ENCODE results near the gene TCERG1L. TPM values are rescaled to one million over a fixed set of nuclear protein-coding genes. Genes with fewer than 3 reads are reported as not detected.

Gene TCERG1L
- total RNA-seq, 1 donor from 2014 or later, result 3.5 TPM

GRCh38 chr10:131088619-131089018 is 222.9 kb downstream of the TCERG1L start:
- Histone ChIP-seq H3K27me3 (ENCODE audit: insufficient read depth, low read length) (no peaks in the 10 kb centered on the region), H3K27ac (ENCODE audit: low read depth, low read length) (no peak overlapping the region), H3K4me2 (ENCODE audit: low read length) (no peak overlapping the region), H3K79me2 (ENCODE audit: insufficient read depth, low read length) (no peaks in the 10 kb centered on the region), H3K9me3 (ENCODE audit: insufficient read depth, low read depth, low read length) (peaks cover 4% of the 10 kb centered on the region), H4K20me1 (ENCODE audit: insufficient read depth, low read length) (no peaks in the 10 kb centered on the region), H3K36me3 (ENCODE audit: insufficient read depth, low read length) (no peaks in the 10 kb centered on the region), H3K4me1 (ENCODE audit: insufficient read depth, low read length) (no peaks in the 10 kb centered on the region), H2AFZ (ENCODE audit: low read depth, low read length) (no peak overlapping the region), H3K4me3 (ENCODE audit: insufficient read depth, low read depth, low read length) (no peak overlapping the region), H3K9ac (ENCODE audit: low read length) (no peak overlapping the region)
- no peak overlapping the region for H3K4me3 Mint-ChIP-seq (ENCODE audit: unreplicated experiment)
- peaks cover 6% of the 10 kb centered on the region for H3K27me3 Mint-ChIP-seq (ENCODE audit: low read depth, unreplicated experiment)
- no peak overlapping the region for H3K27ac Mint-ChIP-seq (ENCODE audit: unreplicated experiment)
- no peaks in the 10 kb centered on the region for H3K4me1 Mint-ChIP-seq (ENCODE audit: low read depth, unreplicated experiment)
- TF ChIP-seq EZH2 (IDR thresholded peaks at IDR 0.05; ENCODE audit: insufficient read depth, low read length), result no peak
- TF ChIP-seq CTCF (IDR thresholded peaks at IDR 0.05; ENCODE audit: insufficient read depth, low read depth, low read length), result no peak
- FAIRE-seq, result no peak
- H3K9me3 Mint-ChIP-seq (ENCODE audit: unreplicated experiment), result peaks cover 11% of the 10 kb centered on the region
- peaks cover 4% of the 10 kb centered on the region for H3K36me3 Mint-ChIP-seq (ENCODE audit: low read depth, unreplicated experiment)
- no peak for DNase-seq (ENCODE audit: low read depth)

GRCh38 chr10:131087464-131088215 is 223.9 kb downstream of the TCERG1L start:
- Histone ChIP-seq H3K4me3 (ENCODE audit: insufficient read depth, low read depth, low read length) (no peak overlapping the region), H3K4me1 (ENCODE audit: insufficient read depth, low read length) (no peaks in the 10 kb centered on the region), H3K27ac (ENCODE audit: low read depth, low read length) (no peak overlapping the region), H3K27me3 (ENCODE audit: insufficient read depth, low read length) (no peaks in the 10 kb centered on the region), H3K79me2 (ENCODE audit: insufficient read depth, low read length) (no peaks in the 10 kb centered on the region), H3K9me3 (ENCODE audit: insufficient read depth, low read depth, low read length) (peaks cover 4% of the 10 kb centered on the region), H3K4me2 (ENCODE audit: low read length) (no peak overlapping the region), H2AFZ (ENCODE audit: low read depth, low read length) (no peak overlapping the region), H4K20me1 (ENCODE audit: insufficient read depth, low read length) (no peaks in the 10 kb centered on the region), H3K9ac (ENCODE audit: low read length) (no peak overlapping the region), H3K36me3 (ENCODE audit: insufficient read depth, low read length) (no peaks in the 10 kb centered on the region)
- Mint-ChIP-seq H3K36me3 (ENCODE audit: low read depth, unreplicated experiment) (peaks cover 4% of the 10 kb centered on the region), H3K4me1 (ENCODE audit: low read depth, unreplicated experiment) (no peaks in the 10 kb centered on the region), H3K4me3 (ENCODE audit: unreplicated experiment) (no peak overlapping the region), H3K9me3 (ENCODE audit: unreplicated experiment) (peaks cover 11% of the 10 kb centered on the region), H3K27ac (ENCODE audit: unreplicated experiment) (no peak overlapping the region), H3K27me3 (ENCODE audit: low read depth, unreplicated experiment) (peaks cover 6% of the 10 kb centered on the region)
- DNase-seq (ENCODE audit: low read depth) (no peak), FAIRE-seq (no peak)
- TF ChIP-seq EZH2 (IDR thresholded peaks at IDR 0.05; ENCODE audit: insufficient read depth, low read length) (no peak), CTCF (IDR thresholded peaks at IDR 0.05; ENCODE audit: insufficient read depth, low read depth, low read length) (no peak)

- no peak overlapping the region for H3K4me3 Mint-ChIP-seq (ENCODE audit: unreplicated experiment)
- peaks cover 8% of the 10 kb centered on the region for H3K9me3 Mint-ChIP-seq (ENCODE audit: unreplicated experiment)
- TF ChIP-seq CTCF (IDR thresholded peaks at IDR 0.05; ENCODE audit: insufficient read depth, low read depth, low read length), result no peak
- no peak for TF ChIP-seq EZH2 (IDR thresholded peaks at IDR 0.05; ENCODE audit: insufficient read depth, low read length)
- no peak overlapping the region for H3K4me3 ChIP-seq (ENCODE audit: insufficient read depth, low read depth, low read length)
- H3K27ac Mint-ChIP-seq (ENCODE audit: unreplicated experiment), result no peak overlapping the region
- FAIRE-seq (no peak), DNase-seq (ENCODE audit: low read depth) (no peak)
- H3K36me3 ChIP-seq (ENCODE audit: insufficient read depth, low read length), result no peaks in the 10 kb centered on the region
- H2AFZ ChIP-seq (ENCODE audit: low read depth, low read length), result no peak overlapping the region
- H3K27ac ChIP-seq (ENCODE audit: low read depth, low read length), result no peak overlapping the region
- H3K9me3 ChIP-seq (ENCODE audit: insufficient read depth, low read depth, low read length), result peaks cover 6% of the 10 kb centered on the region
- H3K9ac ChIP-seq (ENCODE audit: low read length), result no peak overlapping the region
- H3K27me3 ChIP-seq (ENCODE audit: insufficient read depth, low read length), result no peaks in the 10 kb centered on the region
- H3K4me2 ChIP-seq (ENCODE audit: low read length), result no peak overlapping the region
- H4K20me1 ChIP-seq (ENCODE audit: insufficient read depth, low read length), result no peaks in the 10 kb centered on the region
- H3K36me3 Mint-ChIP-seq (ENCODE audit: low read depth, unreplicated experiment), result peaks cover 4% of the 10 kb centered on the region
- peaks cover 7% of the 10 kb centered on the region for H3K27me3 Mint-ChIP-seq (ENCODE audit: low read depth, unreplicated experiment)
- H3K79me2 ChIP-seq (ENCODE audit: insufficient read depth, low read length), result no peaks in the 10 kb centered on the region
- no peaks in the 10 kb centered on the region for H3K4me1 ChIP-seq (ENCODE audit: insufficient read depth, low read length)
- H3K4me1 Mint-ChIP-seq (ENCODE audit: low read depth, unreplicated experiment), result peaks cover under 1% of the 10 kb centered on the region
Measured at GRCh38 chr10:131086511-131086910, 225.0 kb downstream of the TCERG1L start.
